A549 (cell line): ENCODE data around the gene GLIPR2. TPM values are rescaled to one million over a fixed set of nuclear protein-coding genes. Genes with fewer than 3 reads are reported as not detected.

Source experiments
- ATAC-seq, 2 experiments: fragments of 200-7000 bp in 1 of 2; fragments of >200 bp in 1 of 2; cut with Nextera tagmentation in 1 of 2; cut with Tn5 transposase in 1 of 2; 3 replicates each; pipeline versions ENCODE4 v1.8.0 to v1.9.1; 2018 to 2020; ENCODE audit warnings: mild to moderate bottlenecking in 1 of 2, moderate library complexity in 1 of 2
- CTCF ChIA-PET: fragments of 300-600 bp; sonication (Branson Sonifier 250); formaldehyde crosslinking; extraction: SDS; loops from one replicate; lab custom pipeline; 2021; ENCODE audit warnings: antibody characterized with exemption, inconsistent platforms; lab: Yijun Ruan, JAX
- POLR2A ChIA-PET: fragments of 350-600 bp; formaldehyde crosslinking; extraction: SDS; loops from one replicate; lab custom pipeline; 2021; ENCODE audit warnings: antibody characterized with exemption, inconsistent platforms; lab: Yijun Ruan, JAX
- DNase-seq, 2 experiments: peaks; one replicate each; pipeline versions ENCODE4 v3.0.0 to v3.0.0-alpha.2; 2011 to 2016; ENCODE audit warnings: low read depth in 1 of 2, low spot score in 1 of 2
- FAIRE-seq: peaks from 2 replicates; lab custom pipeline; 2011; peaks lifted over from hg19 to GRCh38; lab: Jason Lieb, UNC
- H3K27ac ChIP-seq, 2 experiments: fragments of >200 bp; sonication (Bioruptor Twin); formaldehyde crosslinking; 3 replicates each; pipeline ENCODE4 v1.5.1; 2016 to 2017
- H3K4me1 ChIP-seq: fragments of >200 bp; sonication (Bioruptor Twin); formaldehyde crosslinking; 3 replicates; pipeline ENCODE4 v1.6.1; 2016
- H3K4me2 ChIP-seq: fragments of >200 bp; sonication (Bioruptor Twin); formaldehyde crosslinking; 3 replicates; pipeline ENCODE4 v1.6.1; 2016
- H3K4me3 ChIP-seq: fragments of >200 bp; sonication (Bioruptor Twin); formaldehyde crosslinking; 3 replicates; pipeline ENCODE4 v1.5.1; 2016
- H3K9me3 ChIP-seq: fragments of >200 bp; sonication (Bioruptor Twin); formaldehyde crosslinking; 3 replicates; pipeline ENCODE4 v1.6.1; 2016
- CBX2 ChIP-seq: fragments of 200-600 bp; sonication (generic); IDR thresholded peaks from 2 replicates; pipeline ENCODE4 v1.6.1; 2016; ENCODE audit warnings: low read depth, mild to moderate bottlenecking, borderline replicate concordance
- CBX8 ChIP-seq: fragments of 200-600 bp; sonication (generic); IDR thresholded peaks from 2 replicates; pipeline ENCODE4 v1.6.1; 2016
- CHD2 ChIP-seq: fragments of 150-350 bp; IDR thresholded peaks from 2 replicates; pipeline ENCODE4 v1.6.1; 2014; ENCODE audit warnings: low read length; ENCODE audit not compliant: partially characterized antibody
- CTCF ChIP-seq: fragments of >200 bp; sonication (Bioruptor Twin); formaldehyde crosslinking; IDR thresholded peaks from 3 replicates; pipeline ENCODE4 v1.5.1; 2016
- E2F6 ChIP-seq: IDR thresholded peaks from 2 replicates; pipeline ENCODE4 v1.6.1; 2012; ENCODE audit warnings: low read depth, borderline replicate concordance
- EHF ChIP-seq: fragments of 250-450 bp; sonication (Bioruptor Pico); IDR thresholded peaks from 2 replicates; pipeline ENCODE4 v1.5.0; 2020; ENCODE audit warnings: mild to moderate bottlenecking
- EHMT2 ChIP-seq: fragments of 200-600 bp; sonication (generic); IDR thresholded peaks from 2 replicates; pipeline ENCODE4 v1.6.1; 2016; ENCODE audit warnings: antibody characterized with exemption, low read depth, mild to moderate bottlenecking, moderate library complexity
- EP300 ChIP-seq, 2 experiments: fragments of >200 bp; sonication (Bioruptor Twin); formaldehyde crosslinking; IDR thresholded peaks; 2 replicates in 1 of 2; 3 replicates in 1 of 2; pipeline ENCODE4 v1.6.1; 2016 to 2017
- FOSL2 ChIP-seq, 2 experiments: fragments of 450-650 bp in 1 of 2; fragments of >200 bp in 1 of 2; sonication (Bioruptor Twin) in 1 of 2; formaldehyde crosslinking; IDR thresholded peaks; 2 replicates each; pipeline versions ENCODE4 v1.5.0 to v1.6.1; 2016 to 2020; ENCODE audit warnings: mild to moderate bottlenecking in 1 of 2, moderate library complexity in 1 of 2
- HEYL ChIP-seq: fragments of 250-450 bp; sonication (Bioruptor Pico); IDR thresholded peaks from 2 replicates; pipeline ENCODE4 v1.8.0; 2021; ENCODE audit warnings: mild to moderate bottlenecking, moderate library complexity
- HMGXB4 ChIP-seq: fragments of 250-450 bp; sonication (Bioruptor Pico); IDR thresholded peaks from 2 replicates; pipeline ENCODE4 v1.5.0; 2021; ENCODE audit warnings: mild to moderate bottlenecking, moderate library complexity, borderline replicate concordance
- HOXB13 ChIP-seq: fragments of 250-450 bp; sonication (Bioruptor Pico); IDR thresholded peaks from 2 replicates; pipeline ENCODE4 v1.5.0; 2020; ENCODE audit warnings: low read depth, mild to moderate bottlenecking, moderate library complexity
- MAZ ChIP-seq: fragments of 150-350 bp; IDR thresholded peaks from 2 replicates; pipeline ENCODE4 v1.6.1; 2014; ENCODE audit warnings: antibody characterized with exemption, low read depth, low read length, borderline replicate concordance
- MYC ChIP-seq: IDR thresholded peaks from 2 replicates; pipeline ENCODE4 v1.6.1; 2012; ENCODE audit warnings: mild to moderate bottlenecking, inconsistent platforms, low read length, improper control_type of control experiment, borderline replicate concordance
- NPAS2 ChIP-seq: fragments of 250-450 bp; sonication (Bioruptor Pico); IDR thresholded peaks from 2 replicates; pipeline ENCODE4 v1.8.0; 2022; ENCODE audit warnings: mild to moderate bottlenecking, moderate library complexity, borderline replicate concordance
- NR3C1 ChIP-seq: fragments of >200 bp; sonication (Bioruptor Twin); formaldehyde crosslinking; IDR thresholded peaks from 3 replicates; pipeline ENCODE4 v1.6.1; 2017
- POLR2A ChIP-seq: IDR thresholded peaks from 2 replicates; pipeline ENCODE4 v1.6.1; 2012; ENCODE audit warnings: mild to moderate bottlenecking, low read length
- RARB ChIP-seq: fragments of 250-450 bp; sonication (Bioruptor Pico); IDR thresholded peaks from 2 replicates; pipeline ENCODE4 v1.8.0; 2021; ENCODE audit warnings: mild to moderate bottlenecking, moderate library complexity
- RCOR1 ChIP-seq: fragments of 150-350 bp; IDR thresholded peaks from 2 replicates; pipeline ENCODE4 v1.6.1; 2014; ENCODE audit warnings: antibody characterized with exemption, low read length, low read depth
- SMC3 ChIP-seq: fragments of >200 bp; sonication (Bioruptor Twin); formaldehyde crosslinking; IDR thresholded peaks from 3 replicates; pipeline ENCODE4 v1.6.1; 2018; ENCODE audit warnings: inconsistent platforms
- USF2 ChIP-seq: fragments of 450-650 bp; IDR thresholded peaks from 2 replicates; pipeline ENCODE4 v1.6.1; 2014; ENCODE audit warnings: antibody characterized with exemption
- ZC3H11A ChIP-seq: fragments of 450-650 bp; IDR thresholded peaks from 2 replicates; pipeline ENCODE4 v1.6.1; 2014; ENCODE audit warnings: antibody characterized with exemption, mild to moderate bottlenecking
- ZNF302 ChIP-seq: fragments of 250-450 bp; sonication (Bioruptor Pico); IDR thresholded peaks from 2 replicates; pipeline ENCODE4 v1.9.0; 2021; ENCODE audit warnings: inconsistent platforms, mild to moderate bottlenecking, moderate library complexity
- ZSCAN20 ChIP-seq: fragments of 250-450 bp; sonication (Bioruptor Pico); IDR thresholded peaks from 2 replicates; pipeline ENCODE4 v1.8.0; 2022; ENCODE audit warnings: mild to moderate bottlenecking, moderate library complexity
- WGBS: methylation state at CpG from one replicate; pipeline ENCODE4 v1.1.6; 2017; ENCODE audit errors: missing lambda C conversion rate; 5-methylcytosine and 5-hydroxymethylcytosine counted together
- polyA plus RNA-seq, 4 experiments: library from polyadenylated mRNA; depleted of rRNA in 3 of 4; stranded (reverse); fragments of >200 nt; fragmentation: RNase III in 1 of 4; extraction: RNeasy Plus Mini Kit Qiagen cat#74134 plus additional on column Dnase treatment in 1 of 4; gene quantifications; 2 replicates in 3 of 4; 3 replicates in 1 of 4; pipeline ENCODE4 v1.2.3, GENCODE V29; 2011 to 2017
- TF ChIP-seq, protein P1 (sequence below): fragments of 200-600 bp; sonication (generic); IDR thresholded peaks from 2 replicates; pipeline ENCODE4 v1.6.1; 2016; ENCODE audit warnings: antibody characterized with exemption, mild to moderate bottlenecking, moderate library complexity
- TF ChIP-seq, protein P2 (sequence below): IDR thresholded peaks from 2 replicates; pipeline ENCODE4 v1.6.1; 2012

Gene GLIPR2
- polyA plus RNA-seq, 2 of the 4 experiments (the other 2 are of a cell fraction): 9.0 to 16.0 TPM

GRCh38 chr9:36121971-36122370, 14.6 kb upstream of the GLIPR2 start:
- ATAC-seq (no peak), DNase-seq (no peak), FAIRE-seq (no peak)
- no peak overlapping the region for H3K4me3 ChIP-seq
- H3K4me2 ChIP-seq: no peak overlapping the region
- no peaks in the 10 kb centered on the region for H3K9me3 ChIP-seq
- TF ChIP-seq, protein P1, sequence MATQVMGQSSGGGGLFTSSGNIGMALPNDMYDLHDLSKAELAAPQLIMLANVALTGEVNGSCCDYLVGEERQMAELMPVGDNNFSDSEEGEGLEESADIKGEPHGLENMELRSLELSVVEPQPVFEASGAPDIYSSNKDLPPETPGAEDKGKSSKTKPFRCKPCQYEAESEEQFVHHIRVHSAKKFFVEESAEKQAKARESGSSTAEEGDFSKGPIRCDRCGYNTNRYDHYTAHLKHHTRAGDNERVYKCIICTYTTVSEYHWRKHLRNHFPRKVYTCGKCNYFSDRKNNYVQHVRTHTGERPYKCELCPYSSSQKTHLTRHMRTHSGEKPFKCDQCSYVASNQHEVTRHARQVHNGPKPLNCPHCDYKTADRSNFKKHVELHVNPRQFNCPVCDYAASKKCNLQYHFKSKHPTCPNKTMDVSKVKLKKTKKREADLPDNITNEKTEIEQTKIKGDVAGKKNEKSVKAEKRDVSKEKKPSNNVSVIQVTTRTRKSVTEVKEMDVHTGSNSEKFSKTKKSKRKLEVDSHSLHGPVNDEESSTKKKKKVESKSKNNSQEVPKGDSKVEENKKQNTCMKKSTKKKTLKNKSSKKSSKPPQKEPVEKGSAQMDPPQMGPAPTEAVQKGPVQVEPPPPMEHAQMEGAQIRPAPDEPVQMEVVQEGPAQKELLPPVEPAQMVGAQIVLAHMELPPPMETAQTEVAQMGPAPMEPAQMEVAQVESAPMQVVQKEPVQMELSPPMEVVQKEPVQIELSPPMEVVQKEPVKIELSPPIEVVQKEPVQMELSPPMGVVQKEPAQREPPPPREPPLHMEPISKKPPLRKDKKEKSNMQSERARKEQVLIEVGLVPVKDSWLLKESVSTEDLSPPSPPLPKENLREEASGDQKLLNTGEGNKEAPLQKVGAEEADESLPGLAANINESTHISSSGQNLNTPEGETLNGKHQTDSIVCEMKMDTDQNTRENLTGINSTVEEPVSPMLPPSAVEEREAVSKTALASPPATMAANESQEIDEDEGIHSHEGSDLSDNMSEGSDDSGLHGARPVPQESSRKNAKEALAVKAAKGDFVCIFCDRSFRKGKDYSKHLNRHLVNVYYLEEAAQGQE: no peak
- TF ChIP-seq USF2 (no peak), EHF (CRISPR knock-in tag) (no peak), HMGXB4 (no peak), RARB (CRISPR knock-in tag) (no peak), EHMT2 (no peak), EP300 (IDR thresholded peaks at IDR 0.05) (no peak)
- TF ChIP-seq, protein P2, sequence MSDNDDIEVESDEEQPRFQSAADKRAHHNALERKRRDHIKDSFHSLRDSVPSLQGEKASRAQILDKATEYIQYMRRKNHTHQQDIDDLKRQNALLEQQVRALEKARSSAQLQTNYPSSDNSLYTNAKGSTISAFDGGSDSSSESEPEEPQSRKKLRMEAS: no peak
- 89% methylated on average over 7 of the region's 7 CpGs for WGBS
- H3K27ac ChIP-seq: no peak overlapping the region
- CTCF ChIA-PET: interaction anchor here (0.8 to 2.0 kb wide), 5 partner anchors 8 to 114 kb away, joined by 3 to 5 read pairs (median 3); no protein-coding TSS in a partner anchor
- POLR2A ChIA-PET: no interaction called here
- H3K4me1 ChIP-seq: no peaks in the 10 kb centered on the region

- Histone ChIP-seq H3K4me1 (no peaks in the 10 kb centered on the region), H3K4me2 (no peak overlapping the region), H3K9me3 (no peaks in the 10 kb centered on the region), H3K4me3 (no peak overlapping the region), H3K27ac (no peak overlapping the region)
- ChIA-PET CTCF (interaction anchor here (1.4 to 2.9 kb wide), 6 partner anchors 9 to 43 kb away, joined by 3 to 14 read pairs (median 6); no protein-coding TSS in a partner anchor), POLR2A (no interaction called here)
- 89% methylated on average over 2 of the region's 2 CpGs for WGBS
- TF ChIP-seq HOXB13 (CRISPR knock-in tag) (no peak), FOSL2 (IDR thresholded peaks at IDR 0.05) (no peak), FOSL2 (CRISPR knock-in tag; IDR thresholded peaks at IDR 0.05) (no peak), CHD2 (no peak), ZNF302 (CRISPR knock-in tag) (no peak), HEYL (CRISPR knock-in tag) (no peak), NR3C1 (no peak), EHF (CRISPR knock-in tag) (no peak), RCOR1 (no peak), POLR2A (no peak), MAZ (no peak), MYC (no peak), CBX8 (no peak), ZSCAN20 (CRISPR knock-in tag) (no peak), CBX2 (no peak), NPAS2 (CRISPR knock-in tag) (no peak), ZC3H11A (no peak), CTCF (no peak), E2F6 (no peak), SMC3 (no peak)
- TF ChIP-seq, protein P2: no peak
- ATAC-seq: no peak
- FAIRE-seq: no peak
- DNase-seq: no peak
Measured at GRCh38 chr9:36123515-36123914, 13.0 kb upstream of the GLIPR2 start.
